Parathyroid adenoma (tissue), 2 donors: ENCODE measurements around the gene NEK7.
"Not testable (repeated sequence)": the region's sequence is repeated elsewhere in the genome, so short reads cannot be mapped to it uniquely, and the experiment has no call there.

Source experiments
- H2AFZ ChIP-seq: fragments of 300-600 bp; sonication (generic); one replicate; pipeline ENCODE4 v1.7.0; 2017; ENCODE audit warnings: antibody characterized with exemption, mild to moderate bottlenecking
- H3K27ac ChIP-seq: fragments of 300-600 bp; sonication (generic); one replicate; pipeline ENCODE4 v1.7.0; 2017
- H3K27me3 ChIP-seq: fragments of 300-600 bp; sonication (generic); one replicate; pipeline ENCODE4 v1.7.0; 2017; ENCODE audit warnings: low read length; ENCODE audit not compliant: control insufficient read depth, insufficient read depth
- H3K36me3 ChIP-seq: fragments of 300-600 bp; sonication (generic); one replicate; pipeline ENCODE4 v1.7.0; 2017; ENCODE audit warnings: low read length; ENCODE audit not compliant: control insufficient read depth, insufficient read depth
- H3K4me1 ChIP-seq: fragments of 300-600 bp; sonication (generic); one replicate; pipeline ENCODE4 v1.7.0; 2017; ENCODE audit warnings: control low read depth
- H3K4me2 ChIP-seq: fragments of 300-600 bp; sonication (generic); one replicate; pipeline ENCODE4 v1.7.0; 2017; ENCODE audit warnings: low read length
- H3K4me3 ChIP-seq: fragments of 300-600 bp; sonication (generic); one replicate; pipeline ENCODE4 v1.7.0; 2017; ENCODE audit warnings: low read depth, low read length
- H3K79me2 ChIP-seq: fragments of 300-600 bp; sonication (generic); one replicate; pipeline ENCODE4 v1.7.0; 2017; ENCODE audit warnings: control low read depth
- H3K9ac ChIP-seq: fragments of 300-600 bp; sonication (generic); one replicate; pipeline ENCODE4 v1.7.0; 2017; ENCODE audit warnings: mild to moderate bottlenecking
- H3K9me3 ChIP-seq: fragments of 300-600 bp; sonication (generic); one replicate; pipeline ENCODE4 v1.7.0; 2017; ENCODE audit warnings: low read length; ENCODE audit not compliant: control insufficient read depth
- TF ChIP-seq, protein P1 (sequence below): fragments of 300-600 bp; sonication (generic); IDR thresholded peaks from one replicate; pipeline ENCODE4 v1.7.0; 2017; ENCODE audit warnings: antibody characterized with exemption, mild to moderate bottlenecking
- donor health status: primary hyperparathyroidism.

The NEK7 gene

GRCh38 chr1:198211696-198212095 lies 54.9 kb downstream of the NEK7 start:
- no peak overlapping the region for H2AFZ ChIP-seq
- no peak overlapping the region for H3K27ac ChIP-seq
- TF ChIP-seq, protein P1, sequence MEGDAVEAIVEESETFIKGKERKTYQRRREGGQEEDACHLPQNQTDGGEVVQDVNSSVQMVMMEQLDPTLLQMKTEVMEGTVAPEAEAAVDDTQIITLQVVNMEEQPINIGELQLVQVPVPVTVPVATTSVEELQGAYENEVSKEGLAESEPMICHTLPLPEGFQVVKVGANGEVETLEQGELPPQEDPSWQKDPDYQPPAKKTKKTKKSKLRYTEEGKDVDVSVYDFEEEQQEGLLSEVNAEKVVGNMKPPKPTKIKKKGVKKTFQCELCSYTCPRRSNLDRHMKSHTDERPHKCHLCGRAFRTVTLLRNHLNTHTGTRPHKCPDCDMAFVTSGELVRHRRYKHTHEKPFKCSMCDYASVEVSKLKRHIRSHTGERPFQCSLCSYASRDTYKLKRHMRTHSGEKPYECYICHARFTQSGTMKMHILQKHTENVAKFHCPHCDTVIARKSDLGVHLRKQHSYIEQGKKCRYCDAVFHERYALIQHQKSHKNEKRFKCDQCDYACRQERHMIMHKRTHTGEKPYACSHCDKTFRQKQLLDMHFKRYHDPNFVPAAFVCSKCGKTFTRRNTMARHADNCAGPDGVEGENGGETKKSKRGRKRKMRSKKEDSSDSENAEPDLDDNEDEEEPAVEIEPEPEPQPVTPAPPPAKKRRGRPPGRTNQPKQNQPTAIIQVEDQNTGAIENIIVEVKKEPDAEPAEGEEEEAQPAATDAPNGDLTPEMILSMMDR, result no peak
- H3K9me3 ChIP-seq, result no peaks in the 10 kb centered on the region
- peaks cover 8% of the 10 kb centered on the region for H3K79me2 ChIP-seq
- H3K4me2 ChIP-seq, result no peak overlapping the region
- H3K4me3 ChIP-seq, result no peak overlapping the region
- no peaks in the 10 kb centered on the region for H3K27me3 ChIP-seq
- H3K4me1 ChIP-seq, result no peaks in the 10 kb centered on the region
- H3K36me3 ChIP-seq, result no peaks in the 10 kb centered on the region
- H3K9ac ChIP-seq, result no peak overlapping the region

- Histone ChIP-seq H3K79me2 (peaks cover 8% of the 10 kb centered on the region), H3K27me3 (no peaks in the 10 kb centered on the region), H3K4me2 (no peak overlapping the region), H3K27ac (no peak overlapping the region), H3K9ac (no peak overlapping the region), H3K4me3 (no peak overlapping the region), H3K4me1 (no peaks in the 10 kb centered on the region), H3K9me3 (no peaks in the 10 kb centered on the region), H2AFZ (no peak overlapping the region), H3K36me3 (no peaks in the 10 kb centered on the region)
- TF ChIP-seq, protein P1, result no peak
Measured at GRCh38 chr1:198212126-198212525, 55.3 kb downstream of the NEK7 start.

- H3K4me3 ChIP-seq, result no peak overlapping the region
- no peak overlapping the region for H3K4me2 ChIP-seq
- TF ChIP-seq, protein P1, result no peak
- peaks cover 8% of the 10 kb centered on the region for H3K79me2 ChIP-seq
- no peaks in the 10 kb centered on the region for H3K36me3 ChIP-seq
- no peak overlapping the region for H3K27ac ChIP-seq
- no peaks in the 10 kb centered on the region for H3K9me3 ChIP-seq
- H3K27me3 ChIP-seq, result no peaks in the 10 kb centered on the region
- no peak overlapping the region for H3K9ac ChIP-seq
- H2AFZ ChIP-seq, result no peak overlapping the region
- H3K4me1 ChIP-seq, result no peaks in the 10 kb centered on the region
Measured at GRCh38 chr1:198212675-198213074, 55.9 kb downstream of the NEK7 start.

GRCh38 chr1:198214924-198215323 lies 58.1 kb downstream of the NEK7 start:
- no peaks in the 10 kb centered on the region for H3K4me1 ChIP-seq
- H3K4me2 ChIP-seq, result no peak overlapping the region
- no peaks in the 10 kb centered on the region for H3K36me3 ChIP-seq
- H3K9me3 ChIP-seq, result no peaks in the 10 kb centered on the region
- no peak overlapping the region for H3K9ac ChIP-seq
- TF ChIP-seq, protein P1, result no peak
- no peak overlapping the region for H2AFZ ChIP-seq
- H3K79me2 ChIP-seq, result peaks cover 8% of the 10 kb centered on the region
- H3K27me3 ChIP-seq, result no peaks in the 10 kb centered on the region
- H3K4me3 ChIP-seq, result no peak overlapping the region
- H3K27ac ChIP-seq, result no peak overlapping the region

DNA sequence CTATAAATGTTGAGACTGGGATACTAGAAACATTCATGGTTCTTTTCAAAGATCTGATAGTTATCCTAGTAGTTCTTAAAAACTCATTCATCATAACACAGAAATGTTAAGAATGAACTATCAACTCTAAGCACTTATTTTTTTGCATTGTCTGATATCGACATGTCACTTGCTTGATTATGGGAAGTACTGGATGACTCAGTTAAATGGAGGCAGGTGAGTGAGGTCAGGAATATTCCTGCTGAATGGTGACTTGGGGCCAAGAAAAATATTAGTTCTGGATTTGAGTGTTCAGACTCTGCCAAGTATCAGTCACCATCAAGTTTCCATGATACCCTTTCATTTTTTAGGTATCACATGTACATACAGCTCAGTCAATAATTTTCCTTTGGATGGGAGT lies 63.6 kb downstream of the NEK7 start:
- TF ChIP-seq, protein P1, result no peak
- Histone ChIP-seq H2AFZ (no peak overlapping the region), H3K27ac (no peak overlapping the region), H3K36me3 (no peaks in the 10 kb centered on the region), H3K4me3 (no peak overlapping the region), H3K4me1 (no peaks in the 10 kb centered on the region), H3K9me3 (no peaks in the 10 kb centered on the region), H3K79me2 (no peaks in the 10 kb centered on the region), H3K4me2 (no peak overlapping the region), H3K9ac (no peak overlapping the region), H3K27me3 (no peaks in the 10 kb centered on the region)

DNA sequence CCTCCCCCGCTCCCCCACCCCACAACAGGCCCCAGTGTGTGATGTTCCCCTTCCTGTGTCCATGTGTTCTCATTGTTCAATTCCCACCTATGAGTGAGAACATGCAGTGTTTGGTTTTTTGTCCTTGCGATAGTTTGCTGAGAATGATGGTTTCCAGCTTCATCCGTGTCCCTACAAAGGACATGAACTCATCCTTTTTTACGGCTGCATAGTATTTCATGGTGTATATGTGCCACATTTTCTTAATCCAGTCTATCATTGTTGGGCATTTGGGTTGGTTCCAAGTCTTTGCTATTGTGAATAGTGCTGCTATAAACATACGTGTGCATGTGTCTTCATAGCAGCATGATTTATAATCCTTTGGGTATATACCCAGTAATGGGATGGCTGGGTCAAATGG lies 70.2 kb downstream of the NEK7 start:
- H3K79me2 ChIP-seq, H3K4me1 ChIP-seq, H2AFZ ChIP-seq, H3K9me3 ChIP-seq, H3K9ac ChIP-seq, H3K36me3 ChIP-seq, H3K27me3 ChIP-seq, H3K4me2 ChIP-seq, H3K4me3 ChIP-seq, H3K27ac ChIP-seq: not testable (repeated sequence)

DNA sequence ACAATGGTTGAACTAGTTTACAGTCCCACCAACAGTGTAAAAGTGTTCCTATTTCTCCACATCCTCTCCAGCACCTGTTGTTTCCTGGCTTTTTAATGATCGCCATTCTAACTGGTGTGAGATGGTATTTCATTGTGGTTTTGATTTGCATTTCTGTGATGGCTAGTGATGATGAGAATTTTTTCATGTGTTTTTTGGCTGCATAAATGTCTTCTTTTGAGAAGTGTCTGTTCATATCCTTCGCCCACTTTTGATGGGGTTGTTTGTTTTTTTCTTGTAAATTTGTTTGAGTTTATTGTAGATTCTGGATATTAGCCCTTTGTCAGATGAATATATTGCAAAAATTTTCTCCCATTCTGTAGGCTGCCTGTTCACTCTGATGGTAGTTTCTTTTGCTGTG lies 70.7 kb downstream of the NEK7 start:
- not testable (repeated sequence) for H3K4me1 ChIP-seq, H2AFZ ChIP-seq, H3K27ac ChIP-seq, H3K79me2 ChIP-seq, H3K9me3 ChIP-seq, H3K36me3 ChIP-seq, H3K4me3 ChIP-seq, H3K4me2 ChIP-seq, H3K27me3 ChIP-seq, H3K9ac ChIP-seq
